NCI-H226 (cell line): ENCODE measurements around the gene ZYG11B.
"Not testable (repeated sequence)": the region's sequence is repeated elsewhere in the genome, so short reads cannot be mapped to it uniquely, and the experiment has no call there.

Experiments
- DNase-seq: peaks from one replicate; pipeline ENCODE4 v3.0.0-alpha.2; 2015

The ZYG11B gene

DNA sequence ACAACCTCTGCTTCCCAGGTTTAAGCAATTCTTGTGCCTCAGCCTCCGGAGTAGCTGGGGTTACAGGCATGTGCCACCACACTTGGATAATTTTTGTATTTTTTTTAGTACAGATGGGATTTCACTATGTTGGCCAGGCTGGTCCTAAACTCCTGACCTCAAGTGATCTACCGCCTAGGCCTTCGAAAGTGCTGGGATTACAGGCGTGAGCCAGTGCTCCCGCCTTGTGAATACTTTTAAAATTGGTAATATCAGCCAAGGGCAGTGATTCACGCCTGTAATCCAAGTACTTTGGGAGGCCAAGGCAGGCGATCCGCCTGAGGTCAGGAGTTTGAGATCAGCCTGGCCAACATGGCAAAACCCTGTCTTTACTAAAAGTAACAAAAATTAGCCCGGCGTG is 33.7 kb downstream of the ZYG11B start:
- no peak for DNase-seq

DNA sequence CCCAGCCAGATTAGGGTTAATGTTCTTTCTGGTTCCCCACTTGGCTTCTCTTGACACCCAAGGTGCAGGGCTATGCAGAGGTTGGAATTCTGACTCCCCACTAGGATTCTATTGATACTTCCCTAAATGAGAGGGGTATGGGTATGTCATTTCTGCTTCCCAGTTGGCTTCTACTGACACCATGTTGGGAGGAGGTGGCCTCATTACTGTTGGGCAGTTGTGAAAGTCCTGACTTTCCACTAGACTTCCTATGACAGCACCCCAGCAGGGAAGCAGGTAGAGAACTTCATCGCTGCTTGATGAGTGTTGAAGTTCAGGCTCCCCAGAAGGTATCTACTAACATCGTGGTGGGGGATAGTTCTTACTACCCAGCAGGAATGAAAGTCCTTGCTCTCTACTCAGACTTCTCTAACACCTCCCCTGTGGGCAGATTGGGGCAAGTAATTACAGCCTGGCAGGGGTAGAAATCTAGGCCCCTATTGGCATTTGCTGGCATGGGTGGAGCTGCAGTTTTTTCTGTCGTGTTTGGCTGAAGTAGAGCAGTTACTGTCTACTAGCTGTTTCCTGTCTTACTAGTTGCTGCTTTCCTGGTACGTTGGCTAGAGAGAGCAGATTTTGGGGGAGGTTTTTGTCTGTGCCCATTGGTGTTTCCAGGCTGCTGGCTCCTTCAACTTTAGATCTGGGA is 41.5 kb downstream of the ZYG11B start:
- no peak for DNase-seq

DNA sequence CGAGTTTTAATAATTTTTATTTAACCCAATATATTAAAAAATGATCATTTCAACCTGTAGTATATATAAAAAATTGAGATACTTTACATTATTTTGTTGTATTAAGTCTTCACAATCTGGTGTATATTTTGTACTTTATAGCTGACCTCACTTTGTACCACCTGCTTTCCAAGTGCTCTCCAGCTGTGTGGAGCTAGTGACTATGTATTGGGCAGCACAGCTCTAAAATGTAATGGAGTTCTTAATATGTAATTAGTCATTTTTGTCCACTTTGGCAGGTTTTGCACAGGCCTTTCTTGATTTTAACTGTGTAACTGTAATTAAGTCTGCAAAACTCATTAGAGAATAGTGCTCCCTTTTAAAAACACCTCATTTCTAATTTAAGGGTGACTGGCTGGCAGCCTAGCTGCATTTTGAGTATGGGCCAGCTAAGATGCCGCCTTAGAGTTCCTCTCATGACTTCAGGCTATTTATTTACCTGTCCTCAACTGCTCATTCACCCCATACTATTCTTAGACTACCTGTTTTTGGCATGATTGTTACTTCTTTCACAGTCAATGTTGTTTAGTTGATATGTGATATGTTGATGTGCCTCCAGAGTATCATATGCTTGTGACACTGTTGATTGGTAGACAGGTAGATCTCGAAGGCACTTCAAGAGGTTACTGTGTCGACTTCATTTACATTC is 43.2 kb downstream of the ZYG11B start:
- no peak for DNase-seq

DNA sequence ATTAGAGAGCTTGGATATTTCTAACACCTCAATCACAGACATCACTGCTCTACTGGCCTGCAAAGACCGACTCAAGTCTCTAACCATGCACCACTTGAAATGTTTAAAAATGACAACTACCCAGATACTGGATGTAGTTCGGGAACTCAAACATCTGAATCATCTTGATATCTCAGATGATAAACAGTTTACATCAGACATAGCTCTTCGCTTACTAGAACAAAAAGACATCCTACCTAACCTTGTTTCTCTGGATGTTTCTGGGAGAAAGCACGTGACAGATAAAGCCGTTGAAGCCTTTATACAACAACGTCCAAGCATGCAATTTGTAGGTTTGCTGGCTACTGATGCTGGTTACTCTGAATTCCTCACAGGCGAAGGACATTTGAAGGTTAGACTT is 45.1 kb downstream of the ZYG11B start:
- no peak for DNase-seq

DNA sequence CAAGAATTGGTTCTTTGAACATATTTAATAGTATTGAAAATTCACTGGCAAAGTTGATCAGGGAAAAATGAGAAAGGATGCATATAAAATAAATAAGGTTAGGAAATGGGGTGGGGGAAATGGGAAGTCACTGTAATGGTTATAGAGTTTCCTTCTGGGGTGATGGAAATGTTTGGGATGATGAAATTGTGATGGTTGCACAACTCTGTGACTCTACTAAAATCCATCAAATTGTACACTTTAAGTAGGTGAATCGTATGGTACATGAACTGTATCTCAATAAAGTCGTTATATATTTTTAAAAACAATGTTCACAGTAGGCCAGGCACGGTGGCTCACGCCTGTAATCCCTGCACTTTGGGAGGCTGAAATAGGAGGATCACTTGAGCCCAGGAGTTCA is 59.9 kb downstream of the ZYG11B start:
- no peak for DNase-seq

DNA sequence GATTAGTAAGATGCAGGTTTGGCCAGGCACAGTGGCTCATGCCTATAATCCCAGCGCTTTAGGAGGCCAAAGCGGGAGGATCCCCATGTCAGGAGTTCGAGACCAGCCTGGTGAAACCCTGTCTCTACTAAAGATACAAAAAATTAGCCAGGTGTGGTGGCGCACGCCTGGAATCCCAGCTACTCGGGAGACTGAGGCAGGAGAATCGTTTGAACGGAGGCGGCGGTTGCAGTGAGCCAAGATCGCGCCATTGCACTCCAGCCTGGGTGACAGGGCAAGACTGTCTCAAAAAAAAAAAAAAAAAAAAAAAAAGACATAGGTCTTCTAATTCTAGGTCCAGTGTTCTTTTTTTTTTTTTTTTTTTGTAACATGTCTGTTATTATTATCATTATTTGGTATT is 64.2 kb downstream of the ZYG11B start:
- not testable (repeated sequence) for DNase-seq

DNA sequence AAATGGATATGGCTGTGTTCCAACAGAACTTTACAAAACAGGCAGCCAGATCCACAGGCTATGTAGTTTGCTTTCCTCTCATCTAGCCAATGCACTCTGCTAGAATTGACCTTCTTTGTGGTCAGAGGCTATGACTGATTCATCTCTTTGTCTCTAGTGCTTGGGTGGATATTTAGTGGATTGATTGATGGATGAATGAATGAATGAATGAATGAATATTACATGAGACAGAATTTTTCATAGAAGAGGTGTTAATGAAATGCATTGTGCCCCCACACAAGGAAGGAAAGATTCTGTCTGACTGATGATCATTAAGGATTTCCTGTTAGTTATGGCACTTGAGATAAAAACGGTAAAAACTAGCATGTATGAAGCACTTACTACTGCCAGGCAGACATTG is 65.8 kb downstream of the ZYG11B start:
- DNase-seq: no peak

DNA sequence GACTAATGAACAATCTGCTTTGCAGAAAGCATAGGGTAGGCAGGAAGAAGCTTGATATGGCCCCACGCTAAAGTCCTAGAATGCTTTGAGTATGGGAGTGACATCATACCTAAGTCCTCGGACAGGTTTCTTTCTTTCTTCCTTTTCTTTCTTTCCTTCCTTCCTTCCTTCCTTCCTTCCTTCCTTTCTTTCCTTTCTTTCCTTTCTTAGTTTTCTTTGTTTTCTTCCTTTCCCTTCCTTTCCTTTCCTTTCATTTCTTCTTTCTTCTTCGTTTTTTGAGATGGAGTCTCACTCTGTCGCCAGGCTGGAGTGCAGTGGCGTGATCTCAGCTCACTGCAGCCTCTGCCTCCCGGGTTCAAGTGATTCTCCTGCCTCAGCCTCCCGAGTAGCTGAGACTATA is 67.5 kb downstream of the ZYG11B start:
- DNase-seq: not testable (repeated sequence)

DNA sequence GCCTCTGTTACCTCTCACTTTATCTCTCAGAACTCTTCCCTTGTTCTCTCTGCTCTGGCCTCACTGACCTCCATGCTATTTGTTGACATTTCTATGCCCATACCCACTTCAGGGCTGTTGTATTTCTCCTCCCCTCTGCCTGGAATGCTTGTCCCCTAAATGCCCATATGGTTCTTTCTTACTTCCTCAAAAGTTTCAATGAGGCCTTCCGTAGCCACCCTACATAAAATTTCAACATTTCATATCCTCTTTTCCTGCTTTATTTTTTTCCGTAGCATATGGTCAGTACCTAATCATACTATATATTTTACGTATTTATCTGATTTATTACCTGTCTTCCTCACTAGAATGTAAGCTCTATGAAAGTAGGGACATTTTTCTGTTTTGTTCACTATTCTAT is 69.2 kb downstream of the ZYG11B start:
- no peak for DNase-seq

DNA sequence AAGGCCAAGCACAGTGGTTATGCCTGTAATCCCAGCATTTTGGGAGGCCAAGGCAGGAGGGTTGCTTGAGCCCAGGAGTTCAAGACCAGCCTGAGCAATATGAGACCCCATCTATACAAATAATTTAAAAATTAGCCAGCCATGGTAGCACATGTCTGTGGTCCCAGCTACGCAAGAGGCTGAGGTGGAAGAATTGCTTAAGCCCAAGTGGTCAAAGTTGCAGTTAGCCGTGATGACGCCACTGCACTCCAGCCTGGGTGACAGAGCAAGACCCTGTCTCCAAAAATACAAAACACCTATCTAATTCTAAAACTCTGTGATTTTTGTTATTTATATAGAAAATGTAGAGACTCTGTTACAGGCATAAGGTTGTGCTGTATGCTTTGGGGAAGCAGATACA is 72.1 kb downstream of the ZYG11B start:
- no peak for DNase-seq

DNA sequence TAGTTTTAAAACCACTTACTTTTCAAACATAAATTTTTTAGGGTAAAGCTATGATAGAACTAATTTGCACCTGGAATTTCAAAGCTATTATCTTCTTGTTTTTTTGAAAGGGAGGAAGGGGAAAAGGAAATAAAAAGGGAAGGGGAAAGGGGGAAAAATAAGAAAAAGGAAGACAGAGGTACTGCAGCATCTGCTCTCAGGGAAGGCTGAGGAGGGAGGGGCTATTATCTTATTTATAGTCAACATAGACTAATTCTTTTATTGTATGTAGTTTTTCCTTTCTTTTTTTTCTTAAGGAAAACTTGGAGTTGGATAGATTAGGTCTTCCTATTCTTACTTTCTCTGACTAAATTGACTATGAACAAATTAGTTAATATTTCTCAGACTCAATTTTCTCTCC is 74.8 kb downstream of the ZYG11B start:
- no peak for DNase-seq

DNA sequence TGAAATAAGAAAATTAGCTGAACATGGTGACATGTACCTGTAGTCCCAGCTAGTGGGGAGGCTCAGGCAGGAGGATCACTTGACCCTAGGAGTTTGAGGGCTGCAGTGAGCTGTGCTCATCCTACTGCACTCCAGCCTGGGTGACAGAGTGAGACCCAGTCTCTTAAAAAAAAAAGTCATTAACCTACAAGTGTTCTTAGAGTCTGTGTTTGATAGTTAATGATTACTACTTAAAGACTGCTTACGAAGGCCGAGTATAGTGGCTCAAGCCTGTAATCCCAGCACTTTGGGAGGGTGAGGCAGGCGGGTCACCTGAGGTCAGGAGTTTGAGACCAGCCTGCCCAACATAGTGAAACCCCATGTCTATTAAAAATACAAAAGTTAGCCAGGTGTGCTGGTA is 77.8 kb downstream of the ZYG11B start:
- not testable (repeated sequence) for DNase-seq

DNA sequence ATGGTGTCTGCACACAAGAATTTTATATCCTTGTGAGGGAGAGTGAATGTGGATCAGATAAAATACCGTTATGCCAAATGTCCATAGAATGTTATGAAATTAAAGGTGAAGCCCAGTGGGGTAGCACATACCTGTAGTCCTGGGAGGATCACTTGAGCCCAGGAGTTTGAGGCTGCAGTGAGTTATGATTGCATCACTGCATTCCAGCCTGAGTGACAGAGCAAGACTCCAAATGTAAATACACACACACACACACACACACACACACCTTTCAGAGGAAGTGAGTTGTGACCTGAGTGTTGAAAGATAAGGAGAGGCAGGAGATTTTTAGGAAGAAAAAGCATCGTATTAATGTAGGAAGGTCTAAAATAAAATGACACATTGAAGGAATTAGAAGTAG is 88.2 kb downstream of the ZYG11B start:
- DNase-seq: peak; percentile 68

DNA sequence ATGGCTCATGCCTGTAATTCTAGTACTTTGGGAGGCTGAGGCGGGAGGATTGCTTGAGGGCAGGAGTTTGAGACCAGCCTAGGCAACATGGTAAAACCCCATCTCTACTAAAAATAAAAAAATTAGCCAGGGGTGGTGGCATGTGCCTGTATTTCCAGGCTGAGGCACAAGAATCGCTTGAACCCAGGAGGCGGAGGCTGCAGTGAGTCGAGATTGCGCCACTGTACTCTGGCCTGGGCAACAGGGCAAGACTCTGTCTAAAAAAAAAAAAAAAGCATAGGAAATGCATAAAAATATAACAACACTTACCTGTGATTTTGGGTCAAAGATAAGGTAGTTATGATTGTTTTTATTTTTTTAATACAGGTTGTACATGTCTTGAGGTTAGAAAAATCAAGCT is 94.6 kb downstream of the ZYG11B start:
- DNase-seq: not testable (repeated sequence)

DNA sequence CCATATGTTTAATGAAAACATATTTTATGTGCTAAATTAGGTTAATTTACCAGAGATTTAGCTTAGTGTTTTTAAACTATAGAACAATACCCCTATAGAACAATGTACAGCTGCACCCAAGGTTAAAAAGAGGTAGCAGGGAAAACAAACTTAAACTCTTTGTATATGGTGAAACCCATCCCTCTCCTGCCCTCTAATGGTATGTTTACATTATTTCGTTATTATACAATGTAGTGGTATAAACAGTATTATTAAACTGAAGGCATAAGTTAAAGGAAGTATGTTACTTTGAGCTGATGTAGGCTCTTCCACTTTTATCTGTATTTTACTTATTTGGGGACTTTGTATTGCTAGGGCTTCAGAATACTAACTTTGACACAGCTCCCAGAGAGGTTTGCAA is 99.6 kb downstream of the ZYG11B start:
- no peak for DNase-seq

DNA sequence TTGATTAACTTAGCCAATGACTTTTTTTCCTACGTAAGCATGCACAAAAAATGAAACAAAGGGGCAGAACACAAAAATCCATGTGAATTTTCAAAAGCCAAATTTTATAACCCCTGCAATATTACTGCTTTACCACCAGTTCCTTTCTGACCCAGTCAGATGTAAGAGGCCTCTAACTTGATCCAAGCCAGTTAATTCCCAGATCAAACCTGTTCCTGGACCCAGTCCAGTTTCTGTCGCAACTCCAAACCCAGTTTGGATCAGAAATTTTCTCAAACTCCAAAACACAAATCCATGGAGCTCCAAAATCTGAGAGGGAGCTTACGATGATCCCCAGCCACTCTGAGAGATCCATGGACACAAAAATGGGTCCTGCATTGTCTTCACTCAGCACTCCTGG is 108.5 kb downstream of the ZYG11B start:
- DNase-seq: no peak

DNA sequence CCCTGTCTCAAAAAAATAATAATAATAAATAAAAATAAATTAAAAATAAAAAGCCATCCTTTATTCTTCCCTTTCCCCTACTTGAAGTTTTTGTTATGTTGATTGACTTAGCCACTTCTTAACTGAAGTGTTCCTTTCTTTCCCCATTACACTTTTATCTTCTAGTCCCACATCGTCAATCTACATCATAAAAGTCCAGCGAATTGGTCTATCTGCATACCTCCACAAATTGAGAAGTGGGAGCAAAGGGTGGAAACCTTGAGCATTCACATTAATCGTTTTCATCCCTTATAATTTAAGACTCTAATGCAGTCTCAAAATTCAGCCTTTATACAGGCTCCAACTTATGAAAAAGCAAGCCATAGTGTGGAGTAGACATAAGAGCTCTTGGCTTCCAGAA is 109.8 kb downstream of the ZYG11B start:
- DNase-seq: no peak

DNA sequence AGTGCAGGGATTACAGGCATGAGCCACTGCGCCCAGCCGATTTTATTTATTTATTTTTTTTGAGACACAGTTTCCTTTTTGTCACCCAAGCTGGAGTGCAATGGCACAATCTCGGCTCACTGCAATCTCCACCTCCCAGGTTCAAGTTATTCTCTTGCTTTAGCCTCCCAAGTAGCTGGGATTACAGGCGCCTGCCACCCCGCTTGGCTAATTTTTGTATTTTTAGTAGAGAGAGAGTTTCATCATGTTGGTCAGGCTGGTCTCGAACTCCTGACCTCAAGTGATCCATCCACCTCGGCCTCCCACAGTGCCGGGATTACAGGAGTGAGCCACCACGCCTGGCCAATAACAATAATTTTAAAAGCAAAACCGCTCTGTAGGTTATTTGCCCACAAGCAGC is 112.9 kb downstream of the ZYG11B start:
- not testable (repeated sequence) for DNase-seq

DNA sequence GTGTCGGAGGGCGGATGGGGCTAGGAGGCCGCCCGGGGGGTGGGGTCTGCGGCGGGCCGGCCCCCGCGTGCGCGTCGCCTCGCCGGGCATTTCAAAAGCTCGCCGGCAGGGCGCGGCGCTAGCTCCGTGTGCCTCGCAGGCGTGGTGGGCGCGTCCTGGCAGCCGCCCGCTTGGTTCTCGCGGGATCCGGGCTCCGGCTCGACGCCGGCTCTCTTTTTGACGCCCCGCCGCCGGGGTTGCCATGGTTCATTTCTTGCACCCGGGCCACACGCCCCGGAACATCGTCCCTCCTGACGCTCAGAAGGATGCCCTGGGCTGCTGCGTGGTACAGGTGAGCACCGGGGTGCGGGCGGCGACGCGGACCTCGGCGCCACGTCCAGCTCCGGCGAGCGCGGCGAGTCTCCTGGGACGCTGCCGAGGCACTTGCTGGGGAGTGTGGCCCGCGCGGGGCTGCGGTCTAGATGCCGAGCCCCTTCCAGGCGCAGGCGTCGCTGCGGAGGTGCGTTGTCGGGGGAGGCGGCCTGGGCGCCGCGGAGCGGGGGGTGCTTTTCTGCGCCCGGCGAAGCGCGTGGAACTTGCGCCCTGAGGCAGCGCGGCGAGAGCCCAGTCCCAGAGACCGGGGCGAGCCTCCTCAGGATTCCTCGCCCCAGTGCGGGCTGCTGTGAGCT is 116.5 kb downstream of the ZYG11B start, which contains the start of gene ZYG11A:
Gene ZYG11A, plus strand, starts transcription at position 118 of the 668 bp plus-strand sequence. Its CDS starts 124 bp downstream, at position 242.
- peak; percentile 20 for DNase-seq

DNA sequence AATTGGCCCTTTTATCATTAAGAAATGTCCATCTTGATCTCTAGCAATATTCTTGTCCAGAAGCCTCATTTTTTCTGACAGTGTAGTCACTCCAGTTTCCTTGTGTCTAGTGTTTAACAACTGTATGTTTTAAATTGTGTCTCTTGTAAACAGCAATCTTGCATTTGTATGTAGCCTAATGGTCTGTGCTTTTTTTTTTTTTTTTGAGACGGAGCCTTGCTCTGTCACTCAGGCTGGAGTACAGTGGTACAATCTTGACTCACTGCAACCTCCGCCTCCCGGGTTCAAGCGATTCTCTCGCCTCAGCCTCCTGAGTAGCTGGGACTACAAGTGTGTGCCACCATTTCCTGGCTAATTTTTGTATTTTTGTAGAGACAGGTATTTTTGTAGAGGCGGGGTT is 118.9 kb downstream of the ZYG11B start:
- not testable (repeated sequence) for DNase-seq

DNA sequence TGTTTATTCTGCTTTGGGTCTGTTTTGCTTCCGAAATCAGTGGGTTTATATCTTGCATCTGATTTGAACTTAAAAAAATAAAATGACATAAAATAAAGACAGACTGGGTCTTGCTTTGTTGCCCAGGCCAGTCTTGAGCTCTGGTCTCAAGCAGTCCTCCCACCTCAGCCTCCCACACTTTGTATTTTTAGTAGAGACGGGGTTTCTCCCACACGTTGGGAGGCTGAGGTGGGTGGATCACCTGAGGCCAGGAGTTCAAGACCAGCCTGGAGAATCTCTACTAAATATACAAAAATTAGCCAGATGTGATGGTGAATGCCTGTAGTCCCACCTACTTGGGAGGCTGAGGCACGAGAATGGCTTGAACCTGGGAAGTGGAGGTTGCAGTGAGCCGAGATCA is 122.2 kb downstream of the ZYG11B start:
- no peak for DNase-seq

DNA sequence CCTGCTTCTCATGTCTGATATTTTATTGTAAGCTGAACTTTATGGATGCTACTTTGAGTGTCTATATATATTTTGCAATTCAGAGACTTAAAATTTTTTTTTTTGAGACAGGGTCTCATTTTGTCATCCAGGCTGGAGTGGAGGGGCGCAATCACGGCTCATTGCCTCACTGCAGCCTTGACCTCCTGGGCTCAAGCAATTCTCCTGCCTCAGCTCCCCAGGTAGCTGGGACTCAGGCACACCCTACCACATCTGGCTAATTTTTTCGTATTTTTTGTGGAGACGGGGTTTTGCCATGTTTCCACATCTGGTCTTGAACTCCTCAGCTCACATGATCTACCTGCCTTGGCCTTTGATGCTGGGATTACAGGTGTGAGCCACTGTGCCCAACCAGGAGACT is 124.7 kb downstream of the ZYG11B start:
- DNase-seq: no peak

DNA sequence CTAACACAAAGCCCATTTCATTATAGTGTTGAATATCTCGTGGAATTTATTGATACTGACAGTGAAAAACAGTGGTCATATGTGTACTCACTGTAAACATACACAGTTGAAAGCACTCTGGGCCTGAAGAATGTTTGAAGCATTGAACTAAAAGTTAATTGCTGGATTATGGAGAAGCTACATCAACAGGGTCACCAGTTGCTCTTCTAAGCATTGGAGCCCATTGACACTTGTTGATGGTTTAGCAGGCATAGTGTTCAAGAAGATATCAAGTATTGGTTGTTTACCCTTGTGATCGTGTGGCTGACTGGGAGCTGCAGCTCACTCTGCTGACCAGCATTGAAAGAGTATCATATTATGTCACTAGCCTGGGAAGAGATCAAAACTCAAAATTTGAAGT is 126.6 kb downstream of the ZYG11B start:
- DNase-seq: no peak

DNA sequence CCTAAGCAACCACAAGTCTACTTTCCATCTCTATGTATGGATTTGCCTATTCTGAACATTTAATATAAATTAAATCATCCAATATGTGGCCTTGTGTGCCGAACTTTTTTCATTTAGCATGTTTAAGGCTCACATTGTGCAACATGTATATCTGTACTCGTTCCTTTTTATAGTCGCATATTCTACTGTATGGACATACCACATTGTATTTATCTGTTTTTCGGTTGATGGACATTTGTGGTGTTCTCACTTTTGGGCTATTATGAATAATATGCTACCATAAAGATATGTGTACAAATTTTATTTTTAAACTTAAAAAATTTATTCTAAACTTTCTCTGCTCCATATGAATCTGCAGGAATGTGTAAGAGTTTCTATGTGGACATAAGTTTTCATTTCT is 129.3 kb downstream of the ZYG11B start:
- no peak for DNase-seq
